Ovary (tissue), 9 donors: ENCODE data around the gene ACVRL1. TPM values are rescaled to one million over a fixed set of nuclear protein-coding genes. Genes with fewer than 3 reads are reported as not detected.

Source experiments
- DNase-seq, 5 donors: peaks; one replicate each; pipeline ENCODE4 v3.0.0-alpha.2; 2019 to 2020
- H3K27ac ChIP-seq, 2 donors: fragments of 200-600 bp; one replicate each; pipeline versions ENCODE4 v1.5.1 to v1.8.0; 2019 to 2022
- H3K27me3 ChIP-seq: fragments of 200-600 bp; one replicate; pipeline ENCODE4 v1.8.0; 2022
- H3K36me3 ChIP-seq: fragments of 200-600 bp; sonication (generic); one replicate; pipeline ENCODE4 v1.5.1; 2019
- H3K4me1 ChIP-seq: one replicate; pipeline ENCODE4 v1.8.1; 2013; ENCODE audit warnings: mild to moderate bottlenecking, moderate library complexity; ENCODE audit not compliant: insufficient read depth
- H3K4me3 ChIP-seq: fragments of 200-600 bp; sonication (generic); one replicate; pipeline ENCODE4 v1.5.1; 2017
- H3K9me3 ChIP-seq, 2 donors: fragments of 200-600 bp in 1 of 2; sonication (generic) in 1 of 2; one replicate each; pipeline versions ENCODE4 v1.5.1 to v1.8.1; 2013 to 2019; ENCODE audit warnings: mild to moderate bottlenecking in 1 of 2, moderate library complexity in 1 of 2
- EP300 ChIP-seq: sonication (generic); formaldehyde crosslinking; IDR thresholded peaks from one replicate; pipeline ENCODE4 v1.6.1; 2017; ENCODE audit warnings: antibody characterized with exemption
- POLR2A ChIP-seq: fragments of 450-650 bp; IDR thresholded peaks from one replicate; pipeline ENCODE4 v1.6.1; 2017; ENCODE audit warnings: antibody characterized with exemption, mild to moderate bottlenecking, moderate library complexity
- WGBS, 3 donors: extraction: QIAGEN DNeasy Blood & Tissue Kit in 1 of 3; methylation state at CpG; one replicate each; pipeline versions ENCODE4 v1.1.5 to v1.1.7; 2013 to 2017; 5-methylcytosine and 5-hydroxymethylcytosine counted together
- intact Hi-C, 4 donors: fragments of 100-400 bp; cut with DNase I; formaldehyde crosslinking; loops; one replicate each; pipeline versions ENCODE4 v1.11.0 to v1.15.1; 2022 to 2023
- polyA plus RNA-seq, 2 donors: library from polyadenylated mRNA; stranded (reverse); fragments of 200-250 nt in 1 of 2; fragments of 350-450 nt in 1 of 2; fragmentation: Illumina TruSeq in 1 of 2; extraction: RNeasy Lipid Tissue Mini Kit (QIAGEN cat#74804) in 1 of 2; gene quantifications; one replicate each; pipeline ENCODE4 v1.2.3, GENCODE V29; 2013 to 2014
- total RNA-seq, 7 donors: library from RNA; depleted of rRNA in 2 of 7; stranded (reverse); fragments of >200 nt in 2 of 7; fragmentation: NEBNext Ultra II Directional in 3 of 7; extraction: Animal tissue kit (Norgen Biotek cat#: 25700) in 3 of 7; gene quantifications; one replicate each; pipeline versions ENCODE4 v1.1.0 to v1.2.4, GENCODE V29; 2016 to 2023
- TF ChIP-seq, protein P1 (sequence below), 3 donors: fragments of 450-650 bp in 2 of 3; fragments of 200-600 bp in 1 of 3; IDR thresholded peaks; one replicate each; pipeline versions ENCODE4 v1.5.1 to v1.8.0; 2016 to 2022; ENCODE audit warnings: antibody characterized with exemption in 3 of 3, mild to moderate bottlenecking in 1 of 3
- donor health status: DM: no; HTN: no; CAD: no; lungs with moderate emphysema.
- donor health status: DM: no; HTN: no; CAD: no.
- donor health status: Bipolar disorder and iron deficiency.
- donor health status: DM: yes; HTN: yes; CAD: no.
- donor health status: DM: no; HTN: no; CAD: no.
- donor health status: DM: yes; HTN: yes; CAD: no.

The ACVRL1 gene
- total and polyA plus RNA-seq, 9 donors, result 5.7 to 17.6 (median 11.2) TPM

DNA sequence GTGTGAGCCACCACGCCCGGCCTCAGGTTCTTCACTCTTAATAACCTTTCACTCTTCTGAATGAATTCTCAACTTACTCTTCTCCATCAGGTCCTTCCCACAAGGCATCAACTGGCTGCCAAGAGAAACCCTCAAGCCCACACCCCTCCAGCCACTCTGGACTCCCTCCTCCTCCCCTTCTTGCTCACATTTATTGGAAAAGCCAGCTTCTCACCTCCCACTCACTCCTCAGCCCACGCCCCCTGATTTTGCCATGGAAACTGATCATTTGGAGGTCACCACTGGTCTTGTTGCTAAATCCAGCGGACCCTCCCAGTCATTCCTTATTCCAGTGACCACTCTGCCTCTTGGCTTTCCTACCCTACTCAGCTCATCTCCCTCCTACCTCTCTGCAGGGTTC lies 26.8 kb downstream of the ACVRL1 start:
- Histone ChIP-seq H3K4me1 (no peaks in the 10 kb centered on the region), H3K36me3 (no peaks in the 10 kb centered on the region), H3K27ac (no peak overlapping the region), H3K4me3 (no peak overlapping the region), H3K9me3 (no peaks in the 10 kb centered on the region), H3K27me3 (no peaks in the 10 kb centered on the region)
- WGBS, 3 donors, result 62 to 74% (median 66%) methylated on average over 4 of the region's 4 CpGs
- TF ChIP-seq, protein P1, sequence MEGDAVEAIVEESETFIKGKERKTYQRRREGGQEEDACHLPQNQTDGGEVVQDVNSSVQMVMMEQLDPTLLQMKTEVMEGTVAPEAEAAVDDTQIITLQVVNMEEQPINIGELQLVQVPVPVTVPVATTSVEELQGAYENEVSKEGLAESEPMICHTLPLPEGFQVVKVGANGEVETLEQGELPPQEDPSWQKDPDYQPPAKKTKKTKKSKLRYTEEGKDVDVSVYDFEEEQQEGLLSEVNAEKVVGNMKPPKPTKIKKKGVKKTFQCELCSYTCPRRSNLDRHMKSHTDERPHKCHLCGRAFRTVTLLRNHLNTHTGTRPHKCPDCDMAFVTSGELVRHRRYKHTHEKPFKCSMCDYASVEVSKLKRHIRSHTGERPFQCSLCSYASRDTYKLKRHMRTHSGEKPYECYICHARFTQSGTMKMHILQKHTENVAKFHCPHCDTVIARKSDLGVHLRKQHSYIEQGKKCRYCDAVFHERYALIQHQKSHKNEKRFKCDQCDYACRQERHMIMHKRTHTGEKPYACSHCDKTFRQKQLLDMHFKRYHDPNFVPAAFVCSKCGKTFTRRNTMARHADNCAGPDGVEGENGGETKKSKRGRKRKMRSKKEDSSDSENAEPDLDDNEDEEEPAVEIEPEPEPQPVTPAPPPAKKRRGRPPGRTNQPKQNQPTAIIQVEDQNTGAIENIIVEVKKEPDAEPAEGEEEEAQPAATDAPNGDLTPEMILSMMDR (IDR thresholded peaks at IDR 0.05), result no peak
- TF ChIP-seq EP300, result no peak
- no peak for TF ChIP-seq POLR2A
- intact Hi-C loops, result no loop called here
- DNase-seq, result no peak

DNA sequence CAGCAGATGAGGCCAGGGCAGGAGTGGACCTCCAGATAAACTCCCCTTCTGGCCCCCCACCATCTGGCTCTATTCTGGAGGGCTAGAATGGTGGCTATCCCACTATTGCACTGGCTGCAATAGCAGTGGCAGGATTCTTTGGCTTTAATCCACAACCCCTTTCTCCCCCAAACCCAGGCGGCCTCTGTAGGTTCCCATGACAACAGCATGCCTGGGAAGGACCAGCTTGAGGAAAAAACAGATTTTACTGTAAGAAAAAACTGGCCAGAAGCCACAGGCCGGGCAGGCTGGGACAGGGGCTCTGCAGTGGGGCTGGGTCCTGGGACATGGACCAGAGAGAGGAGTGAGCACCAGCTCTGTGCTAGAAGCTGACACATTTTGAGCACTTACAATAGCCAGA lies 30.6 kb downstream of the ACVRL1 start:
- 32 to 48% (median 45%) methylated on average over 2 of the region's 2 CpGs for WGBS, 3 donors
- no peak for TF ChIP-seq POLR2A
- TF ChIP-seq EP300, result no peak
- TF ChIP-seq, protein P1 (IDR thresholded peaks at IDR 0.05), result no peak
- Histone ChIP-seq H3K27ac (no peak overlapping the region), H3K9me3 (no peaks in the 10 kb centered on the region), H3K36me3 (no peaks in the 10 kb centered on the region), H3K27me3 (no peaks in the 10 kb centered on the region), H3K4me3 (no peak overlapping the region), H3K4me1 (peaks cover 4% of the 10 kb centered on the region)
- intact Hi-C loops, result no loop called here
- no peak for DNase-seq

DNA sequence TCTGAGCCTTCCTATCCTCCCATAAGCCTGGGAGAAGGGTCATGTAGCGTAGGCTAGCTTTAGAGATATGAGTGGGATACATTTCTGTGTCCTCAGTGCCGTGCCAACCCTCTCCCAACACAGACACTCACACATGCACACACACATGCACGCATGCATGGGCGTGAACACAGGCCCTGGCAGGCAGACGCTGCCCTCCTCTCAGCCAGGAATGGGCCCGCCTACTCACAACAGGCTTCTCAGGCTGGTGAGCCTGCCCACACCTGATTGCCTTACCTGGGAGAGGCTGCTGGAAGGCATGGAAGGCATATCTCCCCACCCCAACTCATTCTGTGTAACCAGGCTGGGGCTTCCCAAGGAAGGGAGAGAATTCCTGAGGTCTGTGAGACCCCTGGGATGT lies 31.4 kb downstream of the ACVRL1 start:
- peaks cover 4% of the 10 kb centered on the region for H3K4me1 ChIP-seq
- TF ChIP-seq EP300, result no peak
- TF ChIP-seq, protein P1 (IDR thresholded peaks at IDR 0.05), result no peak
- TF ChIP-seq POLR2A, result no peak
- no peaks in the 10 kb centered on the region for H3K9me3 ChIP-seq
- H3K27ac ChIP-seq, result no peak overlapping the region
- H3K27me3 ChIP-seq, result no peaks in the 10 kb centered on the region
- intact Hi-C loops, result no loop called here
- no peaks in the 10 kb centered on the region for H3K36me3 ChIP-seq
- no peak overlapping the region for H3K4me3 ChIP-seq
- no peak for DNase-seq
- WGBS, 3 donors, result 90 to 97% (median 96%) methylated on average over 6 of the region's 6 CpGs

DNA sequence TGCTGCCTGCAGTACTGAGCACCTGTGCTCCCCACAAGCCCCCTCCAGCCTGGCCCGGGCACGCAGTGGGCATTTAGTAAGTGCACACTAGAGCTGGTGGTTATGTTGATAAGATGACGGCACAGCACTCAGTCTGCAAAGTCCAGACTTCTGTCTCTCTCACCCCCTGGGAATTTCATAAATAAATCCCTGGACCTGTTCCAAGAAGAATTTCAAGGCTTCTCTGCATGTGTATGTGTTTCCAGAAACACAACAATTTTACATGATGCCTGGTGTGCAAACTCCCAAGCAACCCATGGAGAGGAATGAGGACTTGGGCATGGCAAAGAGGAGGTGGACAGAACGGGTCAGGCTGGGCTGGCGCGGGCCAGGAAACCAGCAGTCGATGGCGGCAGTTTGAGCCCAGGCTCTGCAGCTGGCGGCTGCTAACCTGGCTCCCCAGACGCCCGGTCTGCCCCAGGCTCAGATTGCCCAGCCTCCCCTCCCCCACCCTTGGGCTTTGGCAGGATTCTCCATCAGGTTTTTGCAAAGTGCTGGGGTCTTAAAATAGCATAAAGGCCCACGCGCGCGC lies 33.8 kb downstream of the ACVRL1 start:
- H3K9me3 ChIP-seq, result no peaks in the 10 kb centered on the region
- no peak for DNase-seq
- H3K27ac ChIP-seq, result no peak overlapping the region
- no peak overlapping the region for H3K4me3 ChIP-seq
- H3K36me3 ChIP-seq, result no peaks in the 10 kb centered on the region
- TF ChIP-seq EP300 (no peak), POLR2A (no peak)
- TF ChIP-seq, protein P1 (IDR thresholded peaks at IDR 0.05), result no peak
- no peaks in the 10 kb centered on the region for H3K27me3 ChIP-seq
- peaks cover 4% of the 10 kb centered on the region for H3K4me1 ChIP-seq
- intact Hi-C loops, result no loop called here
- WGBS, 3 donors, result 11 to 29% (median 16%) methylated on average over 15 of the region's 15 CpGs
